Brain pericyte (primary cell): ENCODE measurements around the gene SLC35F4.
"Not testable (repeated sequence)": the region's sequence is repeated elsewhere in the genome, so short reads cannot be mapped to it uniquely, and the experiment has no call there.

Experiments used
- DNase-seq: peaks from one replicate; pipeline ENCODE4 v3.0.0-alpha.2; 2012; ENCODE audit warnings: low read depth, low spot score

SLC35F4 gene

GRCh38 chr14:57865403-57866198 is at the start of gene SLC35F4:
Gene SLC35F4, minus strand, starts transcription at chr14:57866092.
- no peak for DNase-seq

GRCh38 chr14:57909626-57910025 is 43.7 kb upstream of the SLC35F4 start:
- DNase-seq: no peak

- no peak for DNase-seq
Measured at GRCh38 chr14:57903954-57904353, 38.1 kb upstream of the SLC35F4 start.

GRCh38 chr14:57898837-57899572 is 33.1 kb upstream of the SLC35F4 start:
- no peak for DNase-seq

- DNase-seq: no peak
Measured at GRCh38 chr14:57897144-57897748, 31.4 kb upstream of the SLC35F4 start.

- no peak for DNase-seq
Measured at GRCh38 chr14:57889245-57889644, 23.4 kb upstream of the SLC35F4 start.

- no peak for DNase-seq
Measured at GRCh38 chr14:57884175-57884574, 18.3 kb upstream of the SLC35F4 start.

- DNase-seq: no peak
Measured at GRCh38 chr14:57883061-57883460, 17.2 kb upstream of the SLC35F4 start.

- no peak for DNase-seq
Measured at GRCh38 chr14:57879516-57879915, 13.6 kb upstream of the SLC35F4 start.

- DNase-seq: no peak
Measured at GRCh38 chr14:57875985-57876384, 10.1 kb upstream of the SLC35F4 start.

- no peak for DNase-seq
Measured at GRCh38 chr14:57875296-57875695, 9.4 kb upstream of the SLC35F4 start.

- no peak for DNase-seq
Measured at GRCh38 chr14:57871459-57872080, 5.7 kb upstream of the SLC35F4 start.

GRCh38 chr14:57870686-57871457 is 5.0 kb upstream of the SLC35F4 start:
- no peak for DNase-seq

- no peak for DNase-seq
Measured at GRCh38 chr14:57869617-57870016, 3.7 kb upstream of the SLC35F4 start.

- DNase-seq: no peak
Measured at GRCh38 chr14:57866199-57866705, 360 bp upstream of the SLC35F4 start.

- no peak for DNase-seq
Measured at GRCh38 chr14:57865066-57865402, 858 bp downstream of the SLC35F4 start.

GRCh38 chr14:57864659-57865058 is 1.2 kb downstream of the SLC35F4 start:
- DNase-seq: no peak

- DNase-seq: no peak
Measured at GRCh38 chr14:57863471-57863870, 2.4 kb downstream of the SLC35F4 start.

- DNase-seq: not testable (repeated sequence)
Measured at GRCh38 chr14:57855666-57856065, 10.2 kb downstream of the SLC35F4 start.

- DNase-seq: no peak
Measured at GRCh38 chr14:57854571-57854970, 11.3 kb downstream of the SLC35F4 start.

- no peak for DNase-seq
Measured at GRCh38 chr14:57851354-57851753, 14.5 kb downstream of the SLC35F4 start.
